Activated CD8-positive, alpha-beta memory T cell treated with anti-CD3 and anti-CD28 coated beads, Interleukin-2, amount 50 U/mL, for 24 hours (primary cell): ENCODE measurements around the gene MCCD1.

Experiments
- DNase-seq: peaks from one replicate; pipeline ENCODE4 v3.0.0-alpha.2; 2020; ENCODE audit errors: extremely low read depth

MCCD1 gene

DNA sequence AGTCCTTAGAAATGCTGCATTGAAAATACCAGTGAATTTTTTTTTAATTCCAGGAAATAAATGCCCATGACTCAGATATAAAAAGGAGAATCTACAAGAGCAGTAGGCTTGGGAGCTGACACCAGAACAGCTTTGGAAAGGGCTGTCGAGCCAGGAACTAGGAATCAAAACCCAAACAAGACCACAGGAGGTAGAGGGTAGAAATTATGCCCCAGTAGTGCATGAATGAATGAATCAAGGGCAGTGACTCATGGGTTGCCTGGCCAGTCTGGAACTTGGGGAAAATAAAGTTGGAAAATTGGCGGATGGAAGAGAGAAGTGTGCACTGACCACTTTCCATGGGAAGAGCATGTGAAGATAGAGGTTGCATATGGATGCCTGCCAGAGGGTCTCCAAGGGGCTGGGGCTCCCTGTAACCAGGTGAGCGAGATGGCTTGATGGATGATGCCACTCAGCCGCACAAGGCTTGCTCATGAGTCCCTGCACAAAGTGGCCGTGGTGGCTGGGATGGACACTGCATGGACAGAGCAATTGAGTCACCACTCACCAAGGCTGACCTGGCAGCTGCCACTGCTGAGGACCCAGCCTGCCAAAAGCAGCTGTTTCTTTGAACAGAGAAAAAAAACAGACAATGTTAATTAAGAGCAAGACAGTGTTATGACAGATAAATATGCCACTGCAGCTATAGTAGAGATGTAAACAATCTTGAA is 15.2 kb upstream of the MCCD1 start:
- DNase-seq, result no peak

DNA sequence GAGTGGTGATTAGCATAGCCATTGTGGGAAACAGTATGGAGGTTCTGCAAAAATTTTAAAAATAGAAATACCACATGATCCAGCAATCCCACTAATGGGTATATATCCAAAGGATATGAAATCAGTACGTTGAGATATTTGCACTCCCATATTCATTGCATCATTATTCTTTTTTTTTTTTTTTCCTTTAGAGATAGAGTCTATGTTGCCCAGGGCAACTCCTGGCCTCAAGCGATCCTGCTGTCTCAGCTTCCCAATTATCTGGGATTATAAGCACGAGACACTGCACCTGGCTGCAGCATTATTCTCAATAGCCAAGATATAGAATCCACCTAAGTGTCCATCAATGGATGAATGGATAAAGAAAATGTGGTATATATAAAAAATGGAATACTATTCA is 6.9 kb upstream of the MCCD1 start:
- DNase-seq, result no peak

DNA sequence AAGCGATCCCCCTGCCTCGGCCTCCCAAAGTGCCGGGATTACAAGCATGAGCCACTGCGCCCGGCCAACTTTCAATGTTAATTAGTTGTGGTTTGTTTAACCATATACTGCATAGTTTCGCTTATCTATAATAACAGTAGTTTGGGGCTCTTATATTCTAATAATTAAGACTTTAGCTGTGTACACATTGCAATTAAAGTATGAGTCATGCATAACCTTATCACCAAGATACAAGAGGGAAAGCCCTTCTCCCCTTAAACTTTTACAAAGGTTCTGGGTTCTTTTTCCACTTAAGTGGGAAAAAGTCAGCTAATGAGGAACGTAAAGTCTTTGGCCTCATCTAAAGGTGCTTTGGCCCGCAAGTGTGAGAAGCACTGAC is 3.2 kb upstream of the MCCD1 start:
- DNase-seq, result no peak

DNA sequence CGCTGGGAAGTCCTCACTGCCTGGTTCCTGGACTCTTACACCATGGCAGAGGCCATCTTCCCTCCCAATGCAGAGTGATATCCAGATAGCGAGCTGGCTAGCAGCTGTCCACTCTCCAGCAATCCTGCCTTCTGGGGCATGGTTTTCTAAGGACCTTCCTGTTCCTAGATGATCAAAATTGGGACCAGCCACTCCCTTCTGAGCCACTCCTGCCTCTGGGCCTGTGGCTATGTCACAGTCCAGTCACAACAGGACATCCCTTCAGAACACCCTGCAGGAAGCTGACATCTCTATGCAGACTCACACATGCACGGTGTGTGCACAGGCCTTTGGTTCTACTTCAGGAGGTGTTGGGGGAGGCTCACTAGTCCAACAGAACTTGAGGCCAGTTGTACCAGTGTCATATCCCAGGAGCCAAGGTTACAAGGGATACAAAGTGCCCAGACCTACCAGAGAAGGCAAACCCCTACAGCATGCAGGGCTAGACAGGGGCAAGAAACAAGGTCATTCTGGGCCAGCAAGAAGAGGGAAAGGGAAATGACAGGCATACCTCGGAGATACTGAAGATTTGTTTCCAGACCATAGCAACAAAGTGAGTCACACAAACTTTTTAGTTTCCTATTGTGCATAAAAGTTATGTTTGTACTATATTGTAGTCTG is 2.7 kb upstream of the MCCD1 start:
- DNase-seq, result no peak

DNA sequence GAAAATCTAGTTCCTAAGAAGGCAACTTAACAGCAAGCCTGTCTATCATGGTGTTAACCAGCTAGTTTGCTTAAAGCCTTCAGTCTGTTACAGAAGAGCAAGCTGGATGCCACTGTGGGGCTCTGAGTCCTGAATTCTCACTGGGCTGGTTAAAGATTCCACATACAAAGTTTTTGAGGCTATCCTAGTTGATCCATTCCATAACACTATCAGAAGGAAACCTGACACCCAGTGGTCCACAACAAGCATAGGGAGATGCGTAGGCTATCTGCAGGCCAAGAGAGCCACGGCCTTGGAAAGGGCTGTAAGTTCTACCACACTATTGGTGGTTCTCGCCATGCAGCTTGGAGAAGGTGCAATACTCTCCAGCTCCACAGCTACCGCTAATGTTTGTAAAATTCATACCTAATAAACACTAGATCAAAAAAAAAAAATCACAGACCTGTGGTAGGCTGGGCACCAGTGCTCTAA is 420 bp upstream of the MCCD1 start:
- DNase-seq, result no peak

DNA sequence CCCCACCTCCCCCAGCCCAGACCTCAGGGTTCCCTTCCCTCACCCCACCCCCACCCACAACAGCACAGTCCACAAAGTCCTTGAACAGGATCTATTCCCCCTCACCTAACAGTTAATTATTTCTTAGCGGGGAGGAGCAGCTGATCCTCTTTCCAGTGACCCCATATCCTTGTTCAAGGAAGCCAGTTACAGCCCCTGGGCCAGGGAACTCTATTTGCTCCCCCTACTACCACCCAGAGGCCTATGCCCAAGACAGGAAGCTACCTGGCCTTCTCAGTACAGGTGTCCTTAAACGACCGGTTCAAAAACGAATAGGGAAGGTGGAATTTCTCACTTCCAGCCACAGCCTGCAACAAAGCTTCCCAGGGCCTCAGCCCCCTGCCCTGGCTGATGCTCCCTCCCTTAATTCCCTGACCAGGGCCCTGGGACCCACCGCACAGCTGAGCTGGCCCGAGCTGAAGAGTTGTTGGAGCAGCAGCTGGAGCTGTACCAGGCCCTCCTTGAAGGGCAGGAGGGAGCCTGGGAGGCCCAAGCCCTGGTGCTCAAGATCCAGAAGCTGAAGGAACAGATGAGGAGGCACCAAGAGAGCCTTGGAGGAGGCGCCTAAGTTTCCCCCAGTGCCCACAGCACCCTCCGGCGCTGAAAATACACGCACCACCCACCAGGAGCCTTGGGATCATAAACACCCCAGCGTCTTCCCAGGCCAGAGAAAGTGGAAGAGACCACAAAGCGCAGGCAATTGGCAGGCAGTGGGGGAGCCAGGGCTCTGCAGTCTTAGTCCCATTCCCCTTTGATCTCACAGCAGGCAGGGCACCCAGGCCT is 778 bp downstream of the MCCD1 start:
- no peak for DNase-seq

DNA sequence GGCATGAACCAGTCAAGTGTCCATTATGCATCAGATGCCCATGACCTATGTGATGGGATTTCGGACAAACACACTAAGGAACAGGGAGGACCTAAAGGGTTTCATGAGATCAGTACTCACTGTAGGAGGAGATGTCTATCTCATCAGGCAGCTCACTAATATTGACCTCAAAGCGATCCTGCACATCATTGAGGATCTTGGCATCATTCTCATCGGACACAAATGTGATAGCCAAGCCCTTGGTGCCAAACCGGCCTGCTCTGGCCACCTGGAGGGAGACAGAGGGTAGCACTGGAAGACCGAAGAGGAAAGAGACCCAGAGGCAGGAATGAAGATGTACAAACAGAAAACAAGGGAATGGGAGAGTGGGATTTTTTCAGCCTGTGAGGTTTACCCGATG is 1.9 kb downstream of the MCCD1 start:
- no peak for DNase-seq

DNA sequence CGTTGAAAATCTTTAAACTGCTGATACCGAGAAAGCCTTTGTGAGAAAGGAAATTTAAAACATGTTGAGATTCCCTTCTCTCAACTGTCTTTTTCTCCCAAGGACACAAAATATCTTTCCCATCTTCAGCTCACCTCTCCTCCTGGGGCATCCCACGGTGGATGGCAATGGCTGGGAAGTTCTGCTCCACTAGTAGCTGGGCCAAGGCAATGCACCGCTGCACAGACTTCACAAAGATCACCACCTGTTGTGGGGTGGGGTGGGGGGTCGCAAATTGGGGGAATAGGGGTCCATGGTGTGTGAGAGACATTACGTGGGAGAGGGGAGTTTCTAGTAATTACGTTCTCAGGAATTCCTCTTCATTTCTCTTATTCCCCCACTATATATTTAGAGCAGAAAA is 2.4 kb downstream of the MCCD1 start:
- DNase-seq, result no peak

DNA sequence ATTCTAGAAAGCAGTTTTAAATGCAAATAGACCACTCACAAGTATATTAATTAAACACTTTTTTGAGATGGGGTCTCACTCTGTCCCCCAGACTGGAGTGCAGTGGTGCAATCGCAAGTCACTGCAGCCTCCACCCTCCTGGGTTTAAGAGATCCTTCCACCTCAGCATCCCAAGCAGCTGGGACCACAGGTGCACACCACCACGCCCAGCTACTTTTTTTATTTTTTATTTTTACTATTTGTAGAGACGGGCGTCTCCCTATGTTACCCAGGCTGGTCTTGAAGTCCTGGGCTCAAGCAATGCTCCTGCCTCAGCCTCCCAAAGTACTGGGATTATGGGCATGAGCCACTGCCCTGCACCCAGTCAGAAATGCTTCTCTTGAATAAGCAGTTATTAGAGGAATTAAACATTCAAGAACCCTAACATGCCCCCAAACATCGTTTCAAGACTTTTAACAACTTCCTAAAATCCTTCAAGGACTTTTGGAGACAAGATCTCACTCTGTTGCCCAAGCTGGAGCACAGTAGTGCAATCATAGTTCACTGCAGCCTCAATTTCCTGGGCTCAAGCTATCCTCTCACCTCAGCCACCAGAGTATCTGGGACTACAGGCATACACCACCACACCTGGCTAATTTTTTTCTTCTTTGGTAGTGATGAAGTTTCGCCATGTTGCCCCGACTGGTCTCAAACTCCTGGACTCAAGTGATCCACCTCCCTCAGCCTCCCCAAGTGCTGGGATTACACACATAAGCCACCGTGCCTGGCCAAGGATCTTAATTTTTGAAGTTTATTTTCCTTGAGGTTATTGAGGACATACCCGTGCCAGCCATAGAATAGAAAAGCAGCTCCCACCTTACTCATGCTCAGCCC is 3.2 kb downstream of the MCCD1 start:
- DNase-seq, result no peak

DNA sequence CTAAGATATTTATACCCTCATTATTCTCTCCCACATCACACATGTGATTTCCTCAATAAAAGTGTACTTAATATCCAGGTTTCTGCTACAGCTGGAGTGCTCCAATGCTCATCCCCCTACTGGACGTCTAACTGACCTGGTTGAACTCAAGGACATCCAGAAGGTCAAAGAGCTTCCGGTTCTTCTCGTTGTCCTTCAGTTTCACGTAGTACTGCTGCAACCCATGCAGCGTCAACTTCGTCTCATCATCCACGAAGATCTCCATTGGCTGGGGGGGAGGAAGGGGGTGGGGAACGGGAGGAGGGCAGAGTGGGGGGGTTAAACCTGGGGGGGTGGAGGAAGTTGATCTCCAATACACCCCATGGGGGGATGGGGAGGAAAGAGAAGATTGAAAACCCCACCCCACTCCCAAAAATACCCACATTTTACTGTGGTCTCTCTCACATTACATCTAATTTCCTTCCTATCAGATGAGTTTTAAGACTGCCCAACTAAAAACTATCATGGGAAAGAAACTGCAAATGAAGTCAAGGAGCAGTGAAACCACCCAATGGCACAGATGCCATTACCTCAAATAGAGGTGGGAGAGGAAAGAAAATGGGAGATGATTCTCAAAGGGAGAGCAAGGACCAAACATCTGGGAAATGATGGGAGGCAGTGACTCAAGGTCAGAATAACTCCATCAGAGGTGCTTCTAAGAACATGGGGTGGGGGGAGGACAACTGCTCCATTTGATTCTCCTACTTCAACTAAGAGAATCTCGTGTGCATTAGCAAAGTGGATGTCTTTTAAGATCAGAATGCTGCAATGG is 4.1 kb downstream of the MCCD1 start:
- no peak for DNase-seq

DNA sequence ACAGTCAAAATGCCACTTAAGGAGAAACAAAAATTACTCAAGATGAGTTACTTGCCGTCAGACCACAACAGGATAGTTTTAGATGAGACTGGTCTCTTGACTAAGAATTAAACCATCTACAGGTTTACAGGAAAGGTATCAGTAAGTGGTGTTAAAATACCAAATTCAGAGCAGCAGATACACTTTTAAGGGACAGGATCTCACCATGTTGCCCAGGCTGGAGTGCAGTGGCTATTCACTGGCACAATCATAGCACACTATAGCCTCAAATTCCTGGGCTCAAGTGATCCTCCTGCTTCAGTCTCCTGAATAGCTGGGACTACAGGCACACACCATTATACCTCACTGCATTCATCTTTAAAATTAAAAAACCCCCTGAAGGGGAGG is 4.7 kb downstream of the MCCD1 start:
- DNase-seq, result no peak

DNA sequence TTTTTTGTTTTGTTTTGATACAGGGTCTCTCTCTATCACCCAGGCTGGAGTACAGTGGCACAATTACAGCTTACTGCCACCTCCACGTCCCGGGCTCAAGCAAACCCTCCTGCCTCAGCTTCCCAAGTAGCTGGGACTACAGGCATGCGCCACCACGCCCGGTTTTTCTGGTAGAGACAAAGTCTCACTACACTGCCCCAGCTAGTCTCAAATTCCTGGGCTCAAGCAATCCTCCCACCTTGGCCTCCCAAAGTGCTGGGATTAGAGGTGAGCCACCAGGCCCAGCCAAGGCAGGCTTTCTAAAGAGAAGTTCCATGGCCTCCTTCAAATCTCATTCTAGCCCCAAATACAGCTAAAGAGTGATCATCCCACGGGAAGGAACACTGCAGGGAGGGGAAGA is 5.2 kb downstream of the MCCD1 start:
- no peak for DNase-seq

DNA sequence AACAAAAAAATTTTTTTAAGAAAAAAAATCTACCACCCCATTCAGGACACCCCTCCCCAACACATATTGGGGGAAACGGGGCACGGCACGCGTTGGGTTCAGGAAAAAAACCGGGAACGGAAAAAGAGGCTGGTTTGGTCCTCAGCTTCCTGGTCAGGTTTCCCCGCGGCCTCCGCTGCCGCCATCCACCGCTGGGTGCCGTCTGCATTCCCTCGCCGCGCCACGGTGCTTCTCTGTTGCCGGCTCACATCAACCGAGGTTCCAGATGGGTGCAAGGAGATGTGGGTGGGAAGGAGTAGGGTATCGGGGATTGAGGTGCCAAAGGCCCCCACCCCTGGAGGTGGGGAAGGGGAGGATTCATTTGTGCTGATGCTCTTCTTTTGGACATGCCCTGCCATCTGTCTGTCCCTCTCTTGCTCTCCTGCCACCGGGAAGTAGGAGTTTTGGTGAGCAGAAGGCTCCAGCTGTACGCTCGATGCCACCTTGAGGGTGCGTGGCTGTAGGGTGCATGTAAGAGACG is 5.8 kb downstream of the MCCD1 start:
- DNase-seq, result no peak

DNA sequence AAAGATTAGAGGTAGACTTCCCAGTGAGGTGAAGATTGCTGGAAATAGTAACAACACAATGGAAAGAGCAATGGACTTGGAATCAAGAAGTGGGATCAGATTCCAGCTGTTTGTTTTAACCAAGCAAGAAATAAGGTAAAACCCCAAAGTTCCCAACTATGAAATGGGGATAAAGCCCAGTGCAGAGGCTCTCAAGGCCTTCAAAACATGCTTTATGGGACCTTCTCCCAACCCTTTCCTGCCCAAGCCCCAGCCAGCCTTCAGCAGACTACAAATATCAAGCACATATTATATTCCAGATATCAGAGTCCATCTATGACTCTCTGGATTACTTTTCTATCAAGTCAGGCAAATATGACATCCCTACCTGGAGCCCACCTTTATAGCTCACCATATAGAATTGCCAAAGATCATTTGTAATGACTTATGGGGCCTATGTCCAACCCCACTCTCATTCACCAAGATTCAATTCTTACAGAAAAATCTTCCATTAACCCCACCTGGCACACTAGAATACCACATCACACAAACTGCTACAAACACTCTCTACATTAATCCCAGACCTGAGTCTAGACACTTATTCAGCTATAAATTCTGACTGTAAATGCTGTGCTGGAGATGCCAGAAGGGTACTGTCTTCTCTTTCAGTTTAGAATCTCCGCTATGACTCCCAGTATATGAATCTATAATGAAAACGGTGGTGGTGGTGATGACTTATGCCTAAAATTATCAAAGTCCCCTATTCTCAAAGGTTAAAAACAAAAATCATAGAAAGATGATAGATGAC is 7.0 kb downstream of the MCCD1 start:
- DNase-seq, result no peak

DNA sequence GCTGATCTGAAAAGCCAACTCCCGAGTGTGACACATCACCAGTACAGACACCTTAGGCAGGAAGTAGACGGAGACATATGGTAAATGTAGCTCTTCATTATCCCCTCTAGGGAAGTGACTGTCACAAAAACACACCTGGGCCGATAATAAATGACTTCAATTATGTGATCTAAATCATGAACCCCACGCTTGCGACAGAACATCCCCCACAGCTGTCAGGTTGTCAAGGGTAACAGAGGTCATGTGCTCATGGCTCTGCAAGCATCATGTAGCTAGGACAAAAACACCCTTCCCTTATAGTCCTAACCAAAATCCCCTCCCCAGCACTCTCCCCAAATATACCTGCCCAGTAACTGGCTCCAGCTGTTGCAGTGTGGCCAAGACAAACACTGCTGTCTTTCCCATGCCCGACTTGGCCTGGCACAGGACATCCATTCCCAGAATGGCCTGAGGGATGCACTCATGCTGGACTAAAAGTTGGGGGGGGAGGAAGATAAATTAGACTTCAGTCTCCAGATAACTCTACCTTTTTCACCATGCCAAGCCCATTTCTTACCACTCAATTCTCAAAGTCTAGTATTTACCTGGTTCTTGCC is 10.1 kb downstream of the MCCD1 start:
- DNase-seq, result no peak

DNA sequence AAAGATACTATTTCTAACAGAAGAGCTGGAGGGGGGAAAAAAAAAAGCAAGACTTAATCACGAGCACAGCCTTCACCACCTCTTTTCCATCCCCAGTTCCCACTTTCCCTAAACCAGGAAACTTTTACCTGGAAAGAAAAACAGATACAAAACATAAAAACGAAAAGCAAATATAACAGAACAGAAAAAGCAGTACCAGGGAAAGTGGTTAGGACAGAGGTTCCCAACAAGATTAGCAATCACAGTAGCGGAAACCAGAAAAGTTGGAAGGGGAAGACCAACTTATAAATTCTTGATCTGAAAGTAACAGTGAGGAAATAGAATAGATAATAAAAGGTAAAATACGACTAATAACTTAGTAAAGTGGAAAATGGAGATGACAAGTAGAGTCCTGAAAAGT is 11.9 kb downstream of the MCCD1 start:
- no peak for DNase-seq

DNA sequence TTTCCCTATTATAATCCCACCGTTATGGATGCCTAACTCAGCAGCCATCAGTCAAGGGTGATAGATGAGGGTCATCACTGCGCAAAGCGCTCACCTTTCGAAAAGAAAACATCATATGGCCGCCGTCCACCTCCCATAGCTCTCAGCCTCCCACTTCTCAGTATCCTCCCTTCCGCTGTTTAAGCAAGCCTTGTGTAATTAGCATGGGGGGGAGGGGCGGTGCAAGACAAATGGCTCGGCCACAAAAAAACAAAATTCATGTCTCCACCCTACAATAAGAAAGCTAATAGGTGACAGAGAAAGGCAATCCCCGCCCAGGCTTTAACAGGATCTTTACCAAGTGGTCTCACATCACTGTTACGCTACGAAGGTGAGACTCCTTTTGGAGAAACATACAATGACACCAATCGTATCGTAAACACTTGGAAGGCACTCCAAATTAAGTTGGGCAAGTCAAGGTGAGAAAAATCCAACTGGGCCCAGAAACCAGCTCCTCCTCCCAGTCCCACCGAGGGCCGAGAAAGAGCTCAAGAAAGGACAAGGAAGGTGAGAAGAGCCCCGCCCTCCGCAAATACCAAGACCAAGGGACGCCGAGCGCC is 12.4 kb downstream of the MCCD1 start:
- no peak for DNase-seq

DNA sequence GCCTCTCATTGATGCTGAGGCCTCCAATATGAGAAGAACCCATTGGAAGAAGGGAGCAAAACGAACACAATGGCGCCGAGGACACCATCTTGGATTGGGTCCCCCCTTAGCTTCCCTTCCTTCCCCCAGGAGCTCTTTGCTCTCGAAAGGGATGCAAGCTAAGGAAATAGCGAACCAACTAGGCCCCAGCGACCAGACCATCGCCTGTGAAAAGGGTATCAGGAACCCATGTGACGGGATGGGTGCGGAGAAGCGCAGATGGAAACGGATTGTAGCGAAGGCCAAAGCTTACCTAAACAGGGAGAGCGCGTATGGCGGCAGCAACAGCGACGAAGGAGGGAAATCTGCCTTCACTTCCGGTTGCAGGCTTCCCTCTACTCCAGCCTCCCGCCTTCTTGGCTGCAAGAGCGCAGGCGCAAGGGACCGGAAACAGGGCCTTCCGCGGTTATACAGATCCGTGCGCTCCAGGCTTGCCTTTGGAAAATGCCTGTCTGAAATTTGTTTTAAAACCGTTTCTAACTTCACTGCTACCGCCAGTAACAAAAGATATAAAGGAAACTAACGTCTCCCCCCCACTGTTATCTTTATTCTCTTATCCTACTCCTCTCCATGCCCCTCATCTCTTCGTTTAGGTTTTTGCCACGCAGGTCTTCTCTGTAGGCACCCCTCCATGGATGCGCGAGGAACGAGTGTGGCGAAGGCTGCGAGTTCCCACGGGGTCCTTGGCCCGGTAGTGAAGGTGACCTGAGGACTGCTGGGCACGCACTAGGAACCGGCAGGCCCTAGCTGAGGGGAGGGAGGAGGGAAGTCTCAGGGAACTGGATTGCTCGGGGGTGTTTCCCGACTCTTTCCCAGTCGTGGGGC is 13.1 kb downstream of the MCCD1 start, which contains the start of gene DDX39B:
TSS of gene DDX39B (minus strand) at position 346 of the 864 bp plus-strand sequence. CDS start 1,471 bp downstream, outside the sequence.
- DNase-seq, result peak; percentile 86
